Activated T-helper 1 cell treated with anti-CD3 and anti-CD28 coated beads, Interleukin-12 subunit alpha, Interleukin-12 subunit beta, Interleukin-2, Interleukin-4 antibody, amounts not matched to agents 30 ng/mL and 10 ng/mL and 1 ng/mL, durations not matched to agents 14 hours and 24 hours and 36 hours (primary cell): Measurements from ENCODE around the gene FCHSD1. TPM values are rescaled to one million over a fixed set of nuclear protein-coding genes. Genes with fewer than 3 reads are reported as not detected.

Source experiments
- DNase-seq: peaks from one replicate; pipeline ENCODE4 v3.0.0; 2021; ENCODE audit warnings: low spot score
- H3K27ac Mint-ChIP-seq: one replicate; pipeline ENCODE4 v1.8.0; 2021; ENCODE audit warnings: mild to moderate bottlenecking, mixed read lengths
- H3K27me3 Mint-ChIP-seq: one replicate; pipeline ENCODE4 v1.8.0; 2022; ENCODE audit warnings: mild to moderate bottlenecking, moderate library complexity, mixed read lengths; ENCODE audit not compliant: insufficient read depth
- H3K36me3 Mint-ChIP-seq: one replicate; pipeline ENCODE4 v1.8.0; 2021; ENCODE audit warnings: low read depth, mixed read lengths
- H3K4me1 Mint-ChIP-seq: one replicate; pipeline ENCODE4 v1.8.0; 2021; ENCODE audit warnings: low read depth, mixed read lengths
- H3K4me3 Mint-ChIP-seq: one replicate; pipeline ENCODE4 v1.8.0; 2021; ENCODE audit warnings: mild to moderate bottlenecking, moderate library complexity, mixed read lengths
- H3K9me3 Mint-ChIP-seq: one replicate; pipeline ENCODE4 v1.8.0; 2021; ENCODE audit warnings: mixed read lengths
- intact Hi-C: fragments of 100-400 bp; cut with micrococcal nuclease; formaldehyde crosslinking; loops from one replicate; pipeline ENCODE4 v1.15.1; 2024
- total RNA-seq: library from RNA; stranded (reverse); gene quantifications from 2 replicates; pipeline ENCODE4 v1.2.3, GENCODE V29; 2022

FCHSD1 gene
- total RNA-seq, 1 donor from 2014 or later = 37.0 TPM

DNA sequence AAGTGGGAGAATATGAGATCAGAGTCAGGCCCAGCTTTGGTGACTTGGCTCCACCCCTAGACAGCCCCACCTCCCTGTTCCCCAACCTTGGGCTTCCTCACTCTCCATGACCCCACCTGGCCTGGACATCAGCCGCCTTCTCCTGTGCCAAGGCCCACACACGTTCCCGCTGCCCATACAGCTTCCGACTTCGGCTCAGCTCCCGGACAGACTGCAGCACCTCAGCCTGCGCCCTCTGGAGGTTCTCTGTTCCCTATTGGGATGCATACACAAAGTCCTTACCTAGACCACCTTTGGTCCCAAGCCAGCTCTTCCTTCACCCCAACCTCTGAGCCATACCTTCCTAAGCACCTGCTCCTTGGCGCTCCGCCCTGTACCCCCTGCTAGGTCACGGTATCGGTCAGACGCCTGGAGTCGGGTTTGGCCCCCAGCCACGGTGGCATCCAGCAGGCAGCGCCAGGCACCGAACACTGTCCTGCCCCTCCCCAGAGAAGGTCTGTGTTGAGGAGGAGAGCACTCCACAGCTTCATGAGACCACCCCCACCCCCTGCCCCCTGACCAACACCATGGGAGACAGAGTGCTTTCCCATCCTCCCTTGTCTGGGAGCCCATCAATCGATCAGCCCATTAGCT, 2.0 kb downstream of the FCHSD1 start:
- no peak overlapping the region for H3K4me3 Mint-ChIP-seq
- no peaks in the 10 kb centered on the region for H3K9me3 Mint-ChIP-seq
- no peak overlapping the region for H3K27ac Mint-ChIP-seq
- intact Hi-C loops = no loop called here
- peaks cover 45% of the 10 kb centered on the region for H3K4me1 Mint-ChIP-seq
- no peak for DNase-seq
- H3K27me3 Mint-ChIP-seq = no peaks in the 10 kb centered on the region
- H3K36me3 Mint-ChIP-seq = peaks cover 24% of the 10 kb centered on the region

DNA sequence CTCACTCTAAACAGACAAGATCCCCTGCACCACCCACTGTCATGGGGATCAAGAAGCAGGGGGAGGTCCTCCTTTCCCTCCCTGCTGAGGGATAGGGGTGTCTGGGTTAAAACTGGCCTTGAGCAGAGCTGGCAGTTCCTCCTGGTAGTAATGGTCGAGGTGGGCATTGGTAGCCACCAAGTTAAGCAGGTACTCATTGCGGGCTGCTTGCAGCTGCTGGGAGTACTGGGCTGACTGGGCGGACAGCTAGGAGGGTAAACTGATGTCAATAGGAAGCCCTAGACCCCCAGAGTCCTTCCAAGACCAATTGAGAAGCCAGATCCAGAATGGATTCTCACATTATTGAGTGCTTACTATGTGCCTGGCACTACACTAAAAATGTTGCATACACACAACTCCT, 3.4 kb downstream of the FCHSD1 start:
- no peak for DNase-seq
- peaks cover 24% of the 10 kb centered on the region for H3K36me3 Mint-ChIP-seq
- H3K27ac Mint-ChIP-seq = no peak overlapping the region
- no peaks in the 10 kb centered on the region for H3K27me3 Mint-ChIP-seq
- H3K9me3 Mint-ChIP-seq = no peaks in the 10 kb centered on the region
- H3K4me1 Mint-ChIP-seq = peaks cover 45% of the 10 kb centered on the region
- intact Hi-C loops = no loop called here
- no peak overlapping the region for H3K4me3 Mint-ChIP-seq

- Mint-ChIP-seq H3K27ac (no peak overlapping the region), H3K9me3 (no peaks in the 10 kb centered on the region), H3K4me3 (no peak overlapping the region), H3K4me1 (peaks cover 41% of the 10 kb centered on the region), H3K27me3 (no peaks in the 10 kb centered on the region), H3K36me3 (peaks cover 26% of the 10 kb centered on the region)
- intact Hi-C loops = no loop called here
- no peak for DNase-seq
Measured at GRCh38 chr5:141647242-141647641, 4.0 kb downstream of the FCHSD1 start.

GRCh38 chr5:141646026-141646425, 5.2 kb downstream of the FCHSD1 start:
- Mint-ChIP-seq H3K4me3 (no peak overlapping the region), H3K4me1 (peaks cover 44% of the 10 kb centered on the region), H3K27ac (no peak overlapping the region), H3K36me3 (peaks cover 34% of the 10 kb centered on the region), H3K27me3 (no peaks in the 10 kb centered on the region), H3K9me3 (no peaks in the 10 kb centered on the region)
- no peak for DNase-seq
- intact Hi-C loops = no loop called here

GRCh38 chr5:141641634-141642267, 9.5 kb downstream of the FCHSD1 start:
- no peak overlapping the region for H3K4me3 Mint-ChIP-seq
- no peaks in the 10 kb centered on the region for H3K9me3 Mint-ChIP-seq
- intact Hi-C loops = loop anchor here (1.0 kb wide), 3 partner anchors 10 to 49 kb away; partner anchors contain the start of gene FCHSD1
- H3K27ac Mint-ChIP-seq = peak overlapping the region; percentile 32
- no peaks in the 10 kb centered on the region for H3K27me3 Mint-ChIP-seq
- peaks cover 28% of the 10 kb centered on the region for H3K36me3 Mint-ChIP-seq
- H3K4me1 Mint-ChIP-seq = peaks cover 35% of the 10 kb centered on the region
- no peak for DNase-seq

- Mint-ChIP-seq H3K27ac (no peak overlapping the region), H3K36me3 (peaks cover 23% of the 10 kb centered on the region), H3K27me3 (no peaks in the 10 kb centered on the region), H3K9me3 (no peaks in the 10 kb centered on the region), H3K4me1 (peaks cover 34% of the 10 kb centered on the region), H3K4me3 (no peak overlapping the region)
- intact Hi-C loops = no loop called here
- no peak for DNase-seq
Measured at GRCh38 chr5:141640698-141641097, 10.5 kb downstream of the FCHSD1 start.

DNA sequence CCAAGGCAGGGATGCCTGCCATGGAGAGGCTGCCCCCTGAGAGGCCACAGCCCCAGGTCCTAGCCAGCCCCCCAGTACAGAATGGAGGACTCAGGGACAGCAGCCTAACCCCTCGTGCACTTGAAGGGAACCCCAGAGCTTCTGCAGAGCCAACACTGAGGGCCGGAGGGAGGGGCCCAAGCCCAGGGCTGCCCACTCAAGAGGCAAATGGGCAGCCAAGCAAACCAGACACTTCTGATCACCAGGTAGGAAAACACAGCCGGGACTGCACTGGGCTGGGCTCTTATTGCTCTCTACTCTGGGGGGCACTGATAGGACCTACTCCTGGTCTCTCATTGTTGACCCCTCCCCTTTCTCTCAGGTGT, 11.2 kb downstream of the FCHSD1 start:
- H3K36me3 Mint-ChIP-seq = peaks cover 22% of the 10 kb centered on the region
- no peak overlapping the region for H3K4me3 Mint-ChIP-seq
- no peak overlapping the region for H3K27ac Mint-ChIP-seq
- DNase-seq = no peak
- peaks cover 40% of the 10 kb centered on the region for H3K4me1 Mint-ChIP-seq
- intact Hi-C loops = no loop called here
- no peaks in the 10 kb centered on the region for H3K27me3 Mint-ChIP-seq
- H3K9me3 Mint-ChIP-seq = no peaks in the 10 kb centered on the region

DNA sequence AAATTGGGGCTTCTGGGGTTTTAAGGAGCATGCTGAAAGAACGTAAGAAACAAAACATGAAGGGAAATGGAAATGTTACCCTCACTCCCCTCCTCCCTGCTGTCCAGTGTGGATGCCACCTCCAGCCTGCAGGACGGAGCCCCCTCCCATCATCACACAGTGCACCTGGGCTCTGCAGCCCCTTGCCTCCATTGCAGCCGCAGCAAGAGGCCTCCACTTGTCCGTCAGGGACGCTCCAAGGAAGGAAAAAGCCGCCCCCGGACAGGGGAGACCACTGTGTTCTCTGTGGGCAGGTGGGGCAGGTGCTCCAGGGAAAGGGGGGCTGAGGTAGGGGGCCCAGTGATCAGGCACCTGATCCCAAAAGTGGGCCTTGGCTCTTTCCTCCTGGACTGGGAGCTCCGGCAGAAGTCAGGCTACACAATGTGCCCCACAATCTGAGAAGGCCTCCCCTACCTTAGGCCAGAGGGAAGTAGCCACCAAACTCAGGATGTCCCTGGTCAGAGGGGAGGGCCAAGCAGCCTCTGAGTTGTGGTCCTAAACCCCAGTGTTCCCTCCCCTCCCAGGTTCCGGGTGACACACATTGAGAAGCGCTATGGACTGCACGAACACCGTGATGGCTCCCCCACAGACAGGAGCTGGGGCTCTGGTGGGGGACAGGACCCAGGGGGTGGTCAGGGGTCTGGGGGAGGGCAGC, 11.7 kb downstream of the FCHSD1 start:
- intact Hi-C loops = loop anchor here (5.0 kb wide), 2 partner anchors 317 to 1467 kb away; partner anchors contain the start of gene TAF7
- H3K4me3 Mint-ChIP-seq = peak overlapping the region; percentile 93
- peaks cover 19% of the 10 kb centered on the region for H3K36me3 Mint-ChIP-seq
- DNase-seq = no peak
- H3K9me3 Mint-ChIP-seq = no peaks in the 10 kb centered on the region
- no peak overlapping the region for H3K27ac Mint-ChIP-seq
- peaks cover 46% of the 10 kb centered on the region for H3K4me1 Mint-ChIP-seq
- no peaks in the 10 kb centered on the region for H3K27me3 Mint-ChIP-seq

DNA sequence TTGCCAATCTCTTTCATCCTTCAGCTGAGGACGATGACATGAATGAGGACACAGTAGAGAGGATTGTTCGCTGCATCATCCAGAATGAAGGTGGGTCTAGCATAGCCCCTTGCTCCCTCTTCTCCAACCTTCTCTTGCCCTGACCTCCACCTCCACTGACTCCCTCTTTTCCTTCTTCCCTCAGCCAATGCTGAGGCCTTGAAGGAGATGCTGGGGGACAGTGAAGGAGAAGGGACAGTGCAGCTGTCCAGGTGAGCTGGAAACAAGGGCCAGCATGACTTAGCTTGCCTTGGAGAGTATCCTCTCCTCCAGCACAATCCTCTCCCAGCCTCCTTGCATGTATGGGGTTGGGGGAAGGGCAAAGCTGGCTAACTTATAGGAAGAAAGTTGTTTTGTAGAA, 12.4 kb downstream of the FCHSD1 start:
- intact Hi-C loops = loop anchor here (5.0 kb wide), 2 partner anchors 316 to 1466 kb away; partner anchors contain the start of gene TAF7
- no peak for DNase-seq

DNA sequence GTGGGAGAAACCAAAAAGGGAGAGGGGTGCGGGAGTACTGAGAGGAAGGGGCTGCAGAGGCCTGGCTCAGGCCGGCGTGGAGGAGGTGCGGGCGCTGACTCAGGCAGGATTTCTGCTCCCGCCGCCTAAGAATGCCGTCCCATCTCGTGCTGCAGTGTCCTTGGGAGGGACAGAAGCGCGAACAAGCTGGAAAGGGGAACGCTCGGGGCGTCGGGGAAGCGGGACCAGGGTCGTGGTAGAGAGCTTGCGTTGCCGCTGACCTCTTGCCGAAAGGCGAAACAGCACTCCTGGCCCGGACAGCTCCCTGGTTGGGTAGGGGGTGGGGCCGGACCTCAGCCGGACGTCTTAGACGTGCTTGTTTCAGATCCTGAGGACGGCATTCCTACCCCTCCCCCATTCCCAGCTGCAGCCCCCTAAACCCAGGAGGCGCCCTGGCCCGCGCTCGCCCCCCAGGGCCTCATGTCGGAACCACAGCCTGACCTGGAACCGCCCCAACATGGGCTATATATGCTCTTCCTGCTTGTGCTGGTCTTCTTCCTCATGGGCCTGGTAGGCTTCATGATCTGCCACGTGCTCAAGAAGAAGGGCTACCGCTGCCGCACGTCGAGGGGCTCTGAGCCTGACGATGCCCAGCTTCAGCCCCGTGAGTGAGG, 13.3 kb downstream of the FCHSD1 start:
- Mint-ChIP-seq H3K4me1 (peaks cover 55% of the 10 kb centered on the region), H3K4me3 (peak overlapping the region; percentile 93), H3K27ac (peak overlapping the region; percentile 83), H3K36me3 (peaks cover 22% of the 10 kb centered on the region), H3K9me3 (no peaks in the 10 kb centered on the region), H3K27me3 (no peaks in the 10 kb centered on the region)
- DNase-seq = peak; percentile 25
- intact Hi-C loops = loop anchor here (2.0 to 5.0 kb wide), 3 partner anchors 287 to 1466 kb away; partner anchors contain the start of gene TAF7

More for the DNA sequence above, 12.4 kb downstream of the FCHSD1 start:
- Mint-ChIP-seq H3K4me1 (peaks cover 52% of the 10 kb centered on the region), H3K9me3 (no peaks in the 10 kb centered on the region), H3K4me3 (peak overlapping the region; percentile 93), H3K27me3 (no peaks in the 10 kb centered on the region), H3K27ac (peak overlapping the region; percentile 83), H3K36me3 (peaks cover 22% of the 10 kb centered on the region)

- H3K36me3 Mint-ChIP-seq = peaks cover 24% of the 10 kb centered on the region
- peaks cover 60% of the 10 kb centered on the region for H3K4me1 Mint-ChIP-seq
- no peaks in the 10 kb centered on the region for H3K9me3 Mint-ChIP-seq
- peak overlapping the region; percentile 93 for H3K4me3 Mint-ChIP-seq
- intact Hi-C loops = loop anchor here (2.0 to 5.0 kb wide), 3 partner anchors 288 to 1465 kb away; partner anchors contain the start of gene TAF7
- no peaks in the 10 kb centered on the region for H3K27me3 Mint-ChIP-seq
- peak overlapping the region; percentile 76 for H3K27ac Mint-ChIP-seq
- peak; percentile 52 for DNase-seq
Measured at GRCh38 chr5:141637123-141637766, 14.0 kb downstream of the FCHSD1 start.

DNA sequence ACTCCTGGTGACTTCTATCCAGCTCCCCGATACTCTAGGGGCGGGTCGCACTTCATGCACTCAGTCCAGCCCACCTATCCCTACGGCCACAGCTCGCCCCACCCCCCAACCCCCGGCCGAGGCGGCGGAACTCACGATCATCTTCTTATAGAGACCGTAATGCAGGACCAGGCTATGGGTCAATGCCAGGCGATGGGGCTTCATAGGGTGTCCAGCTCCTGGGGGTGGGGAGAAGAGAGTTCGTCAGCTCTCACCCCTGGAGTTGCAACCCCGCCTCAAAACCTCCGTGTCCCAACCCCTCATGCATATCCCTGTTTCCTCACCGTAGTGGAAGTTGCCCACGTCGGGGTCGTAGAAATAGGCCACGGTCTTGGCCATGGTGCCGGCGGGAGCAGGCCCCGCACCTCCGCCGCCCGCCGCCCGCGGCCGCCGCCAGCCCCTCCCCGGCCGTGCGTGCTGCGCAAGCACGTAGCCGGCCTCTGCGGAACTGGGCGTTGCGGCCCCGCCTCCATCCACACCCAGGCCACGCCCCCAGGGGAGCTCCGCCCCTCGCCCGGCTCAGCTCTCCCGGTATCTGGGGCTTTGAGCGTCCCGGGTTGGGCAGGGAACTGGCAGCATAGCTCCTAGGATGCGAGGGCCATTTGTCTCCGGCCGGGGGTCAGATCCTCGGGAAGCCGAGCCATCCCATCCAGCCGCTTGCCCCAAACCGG, 14.7 kb downstream of the FCHSD1 start, which contains the start of the genes HDAC3 and RELL2:
HDAC3 (minus strand) TSS at position 437 of the 710 bp plus-strand sequence; CDS start at position 378, 59 bp downstream.
RELL2 (plus strand) TSS at position 585 of the 710 bp plus-strand sequence. CDS start 1,229 bp downstream, outside the sequence.
- Mint-ChIP-seq H3K27ac (peak within 1 kb of the TSS; percentile 80), H3K4me1 (peaks cover 53% of the 10 kb centered on the region), H3K9me3 (no peaks in the 10 kb centered on the region), H3K4me3 (peak within 1 kb of the TSS; percentile 93), H3K36me3 (peaks cover 20% of the 10 kb centered on the region), H3K27me3 (no peaks in the 10 kb centered on the region)
- DNase-seq = peak; percentile 92
- intact Hi-C loops = loop anchor here (1.0 to 5.0 kb wide), 8 partner anchors 13 to 1464 kb away; partner anchors contain the start of genes FCHSD1 and TAF7
